ENCODE results near the gene RPRD2.

- TF ChIP-seq REST (IDR thresholded peaks at IDR 0.05; ENCODE audit: borderline replicate concordance) = no peak
- TF ChIP-seq REST (CRISPR knock-in tag; IDR thresholded peaks at IDR 0.05; ENCODE audit: low read depth) = no peak
- TF ChIP-seq HNRNPUL1 (IDR thresholded peaks at IDR 0.05; ENCODE audit: low read length) = no peak
- TF ChIP-seq POLR2A (conservative IDR thresholded peaks at IDR 0.05) = no peak
Observed at GRCh38 chr1:150415800-150416199, 51.9 kb downstream of the RPRD2 start.
